ENCODE data around the gene NCCRP1.

Gene NCCRP1

GRCh38 chr19:39181500-39182173, 15.1 kb upstream of the NCCRP1 start:
- no peak for DNase-seq

GRCh38 chr19:39182174-39182505, 14.6 kb upstream of the NCCRP1 start:
- no peak for DNase-seq

GRCh38 chr19:39183104-39183503, 13.7 kb upstream of the NCCRP1 start:
- no peak for DNase-seq

GRCh38 chr19:39186391-39186790, 10.4 kb upstream of the NCCRP1 start:
- no peak for DNase-seq

- no peak for DNase-seq
Observed at GRCh38 chr19:39187552-39187943, 9.2 kb upstream of the NCCRP1 start.

- DNase-seq = no peak
Observed at GRCh38 chr19:39188960-39189359, 7.8 kb upstream of the NCCRP1 start.

- DNase-seq = no peak
Observed at GRCh38 chr19:39190768-39191167, 6.0 kb upstream of the NCCRP1 start.

GRCh38 chr19:39192846-39193245, 3.9 kb upstream of the NCCRP1 start:
- DNase-seq = no peak

- no peak for DNase-seq
Observed at GRCh38 chr19:39193803-39194202, 3.0 kb upstream of the NCCRP1 start.

GRCh38 chr19:39194832-39195542, 1.8 kb upstream of the NCCRP1 start:
- no peak for DNase-seq

GRCh38 chr19:39195755-39196154, 1.0 kb upstream of the NCCRP1 start:
- DNase-seq = no peak

- DNase-seq = no peak
Observed at GRCh38 chr19:39196320-39196719, 444 bp upstream of the NCCRP1 start.

GRCh38 chr19:39197808-39198207, 1.0 kb downstream of the NCCRP1 start:
- no peak for DNase-seq

- DNase-seq = no peak
Observed at GRCh38 chr19:39199025-39199424, 2.3 kb downstream of the NCCRP1 start.

GRCh38 chr19:39200066-39200802, 3.5 kb downstream of the NCCRP1 start:
- DNase-seq = no peak

GRCh38 chr19:39200803-39201115, 4.0 kb downstream of the NCCRP1 start:
- no peak for DNase-seq

GRCh38 chr19:39202998-39203355, 6.2 kb downstream of the NCCRP1 start:
- no peak for DNase-seq

GRCh38 chr19:39203372-39204341, 6.9 kb downstream of the NCCRP1 start, which contains the start of gene SYCN:
Gene SYCN (minus strand): TSS chr19:39204263. CDS start chr19:39204254, 9 bp downstream.
- no peak for DNase-seq

GRCh38 chr19:39205449-39205764, 8.6 kb downstream of the NCCRP1 start:
- DNase-seq = no peak

- no peak for DNase-seq
Observed at GRCh38 chr19:39206122-39206521, 9.4 kb downstream of the NCCRP1 start.

- DNase-seq = no peak
Observed at GRCh38 chr19:39207293-39207836, 10.6 kb downstream of the NCCRP1 start.

GRCh38 chr19:39208175-39208795, 11.5 kb downstream of the NCCRP1 start:
- no peak for DNase-seq
